Activated naive CD8-positive, alpha-beta T cell treated with anti-CD3 and anti-CD28 coated beads, Interleukin-2, amount 50 U/mL, for 24 hours (primary cell): Measurements from ENCODE around the gene ADAM30.

ENCODE experiments used
- ATAC-seq: fragments of 150-1000 bp; cut with Tn5 transposase; one replicate; pipeline ENCODE4 v1.10.0; 2021
- DNase-seq: peaks from one replicate; pipeline ENCODE4 v3.0.0; 2021
- H3K27ac Mint-ChIP-seq: one replicate; pipeline ENCODE4 v1.8.0; 2021; ENCODE audit warnings: mild to moderate bottlenecking, mixed read lengths
- H3K27me3 Mint-ChIP-seq: one replicate; pipeline ENCODE4 v1.8.0; 2021; ENCODE audit warnings: mixed read lengths
- H3K36me3 Mint-ChIP-seq: one replicate; pipeline ENCODE4 v1.8.0; 2021; ENCODE audit warnings: low read depth, mixed read lengths
- H3K4me1 Mint-ChIP-seq: one replicate; pipeline ENCODE4 v1.8.0; 2021; ENCODE audit warnings: mixed read lengths
- H3K4me3 Mint-ChIP-seq: one replicate; pipeline ENCODE4 v1.8.0; 2021; ENCODE audit warnings: mild to moderate bottlenecking, moderate library complexity, mixed read lengths
- H3K9me3 Mint-ChIP-seq: one replicate; pipeline ENCODE4 v1.8.0; 2021; ENCODE audit warnings: mixed read lengths

The ADAM30 gene

GRCh38 chr1:119893827-119894700, 2.3 kb downstream of the ADAM30 start:
- Mint-ChIP-seq H3K9me3 (no peaks in the 10 kb centered on the region), H3K4me3 (no peak overlapping the region), H3K27me3 (peaks cover 10% of the 10 kb centered on the region), H3K27ac (no peak overlapping the region), H3K4me1 (peaks cover 10% of the 10 kb centered on the region), H3K36me3 (no peaks in the 10 kb centered on the region)
- ATAC-seq (no peak), DNase-seq (no peak)

- peak; percentile 69 for ATAC-seq
- H3K4me3 Mint-ChIP-seq, result no peak overlapping the region
- peaks cover 10% of the 10 kb centered on the region for H3K4me1 Mint-ChIP-seq
- H3K27ac Mint-ChIP-seq, result no peak overlapping the region
- peaks cover 10% of the 10 kb centered on the region for H3K27me3 Mint-ChIP-seq
- H3K9me3 Mint-ChIP-seq, result peaks cover 5% of the 10 kb centered on the region
- DNase-seq, result no peak
- no peaks in the 10 kb centered on the region for H3K36me3 Mint-ChIP-seq
Observed at GRCh38 chr1:119893238-119893791, 3.0 kb downstream of the ADAM30 start.

GRCh38 chr1:119891386-119891785, 4.9 kb downstream of the ADAM30 start:
- no peaks in the 10 kb centered on the region for H3K36me3 Mint-ChIP-seq
- DNase-seq, result no peak
- peaks cover 7% of the 10 kb centered on the region for H3K9me3 Mint-ChIP-seq
- no peak for ATAC-seq
- H3K4me3 Mint-ChIP-seq, result no peak overlapping the region
- H3K27ac Mint-ChIP-seq, result no peak overlapping the region
- peaks cover 11% of the 10 kb centered on the region for H3K27me3 Mint-ChIP-seq
- H3K4me1 Mint-ChIP-seq, result peaks cover 10% of the 10 kb centered on the region

GRCh38 chr1:119888476-119888875, 7.8 kb downstream of the ADAM30 start:
- Mint-ChIP-seq H3K36me3 (no peaks in the 10 kb centered on the region), H3K27ac (no peak overlapping the region), H3K4me1 (peaks cover 4% of the 10 kb centered on the region), H3K27me3 (peaks cover 19% of the 10 kb centered on the region), H3K9me3 (peaks cover 7% of the 10 kb centered on the region), H3K4me3 (no peak overlapping the region)
- DNase-seq (no peak), ATAC-seq (no peak)

GRCh38 chr1:119887427-119887826, 8.9 kb downstream of the ADAM30 start:
- Mint-ChIP-seq H3K9me3 (peaks cover 7% of the 10 kb centered on the region), H3K27ac (no peak overlapping the region), H3K4me3 (no peak overlapping the region), H3K27me3 (peaks cover 19% of the 10 kb centered on the region), H3K4me1 (no peaks in the 10 kb centered on the region), H3K36me3 (no peaks in the 10 kb centered on the region)
- no peak for DNase-seq
- ATAC-seq, result no peak

GRCh38 chr1:119885903-119886783, 10.2 kb downstream of the ADAM30 start:
- no peak overlapping the region for H3K27ac Mint-ChIP-seq
- H3K27me3 Mint-ChIP-seq, result peaks cover 19% of the 10 kb centered on the region
- no peak overlapping the region for H3K4me3 Mint-ChIP-seq
- no peaks in the 10 kb centered on the region for H3K36me3 Mint-ChIP-seq
- ATAC-seq (peak; percentile 61), DNase-seq (peak; percentile 71)
- peaks cover 7% of the 10 kb centered on the region for H3K9me3 Mint-ChIP-seq
- H3K4me1 Mint-ChIP-seq, result no peaks in the 10 kb centered on the region

- H3K36me3 Mint-ChIP-seq, result no peaks in the 10 kb centered on the region
- H3K27me3 Mint-ChIP-seq, result peaks cover 27% of the 10 kb centered on the region
- H3K27ac Mint-ChIP-seq, result no peak overlapping the region
- no peak overlapping the region for H3K4me3 Mint-ChIP-seq
- no peaks in the 10 kb centered on the region for H3K4me1 Mint-ChIP-seq
- peaks cover 7% of the 10 kb centered on the region for H3K9me3 Mint-ChIP-seq
- DNase-seq, result no peak
- ATAC-seq, result no peak
Observed at GRCh38 chr1:119884711-119885110, 11.6 kb downstream of the ADAM30 start.

GRCh38 chr1:119883826-119884225, 12.5 kb downstream of the ADAM30 start:
- H3K36me3 Mint-ChIP-seq, result no peaks in the 10 kb centered on the region
- no peak overlapping the region for H3K4me3 Mint-ChIP-seq
- H3K9me3 Mint-ChIP-seq, result peaks cover 7% of the 10 kb centered on the region
- H3K27me3 Mint-ChIP-seq, result peaks cover 24% of the 10 kb centered on the region
- ATAC-seq (no peak), DNase-seq (no peak)
- H3K4me1 Mint-ChIP-seq, result no peaks in the 10 kb centered on the region
- H3K27ac Mint-ChIP-seq, result no peak overlapping the region

GRCh38 chr1:119882132-119883049, 13.9 kb downstream of the ADAM30 start:
- DNase-seq, result no peak
- no peaks in the 10 kb centered on the region for H3K9me3 Mint-ChIP-seq

GRCh38 chr1:119879510-119880434, 16.5 kb downstream of the ADAM30 start:
- no peak overlapping the region for H3K4me3 Mint-ChIP-seq
- H3K9me3 Mint-ChIP-seq, result no peaks in the 10 kb centered on the region
- no peaks in the 10 kb centered on the region for H3K4me1 Mint-ChIP-seq
- no peak overlapping the region for H3K27ac Mint-ChIP-seq
- no peaks in the 10 kb centered on the region for H3K36me3 Mint-ChIP-seq
- ATAC-seq (no peak), DNase-seq (no peak)
- H3K27me3 Mint-ChIP-seq, result peaks cover 9% of the 10 kb centered on the region

More at GRCh38 chr1:119882132-119883049, 13.9 kb downstream of the ADAM30 start:
- Mint-ChIP-seq H3K36me3 (no peaks in the 10 kb centered on the region), H3K27ac (no peak overlapping the region), H3K4me1 (no peaks in the 10 kb centered on the region), H3K27me3 (peaks cover 22% of the 10 kb centered on the region), H3K4me3 (no peak overlapping the region)
- no peak for ATAC-seq

- H3K4me3 Mint-ChIP-seq, result no peak overlapping the region
- no peak overlapping the region for H3K27ac Mint-ChIP-seq
- H3K4me1 Mint-ChIP-seq, result no peaks in the 10 kb centered on the region
- no peaks in the 10 kb centered on the region for H3K36me3 Mint-ChIP-seq
- H3K27me3 Mint-ChIP-seq, result peaks cover 8% of the 10 kb centered on the region
- no peaks in the 10 kb centered on the region for H3K9me3 Mint-ChIP-seq
- ATAC-seq, result no peak
- DNase-seq, result no peak
Observed at GRCh38 chr1:119878171-119878570, 18.1 kb downstream of the ADAM30 start.

GRCh38 chr1:119874186-119874585, 22.1 kb downstream of the ADAM30 start:
- no peaks in the 10 kb centered on the region for H3K9me3 Mint-ChIP-seq
- DNase-seq (no peak), ATAC-seq (no peak)
- no peaks in the 10 kb centered on the region for H3K36me3 Mint-ChIP-seq
- no peak overlapping the region for H3K4me3 Mint-ChIP-seq
- no peak overlapping the region for H3K27ac Mint-ChIP-seq
- peaks cover 3% of the 10 kb centered on the region for H3K4me1 Mint-ChIP-seq
- peaks cover 10% of the 10 kb centered on the region for H3K27me3 Mint-ChIP-seq
